Measurements from ENCODE around the gene NOS1AP.

DNA sequence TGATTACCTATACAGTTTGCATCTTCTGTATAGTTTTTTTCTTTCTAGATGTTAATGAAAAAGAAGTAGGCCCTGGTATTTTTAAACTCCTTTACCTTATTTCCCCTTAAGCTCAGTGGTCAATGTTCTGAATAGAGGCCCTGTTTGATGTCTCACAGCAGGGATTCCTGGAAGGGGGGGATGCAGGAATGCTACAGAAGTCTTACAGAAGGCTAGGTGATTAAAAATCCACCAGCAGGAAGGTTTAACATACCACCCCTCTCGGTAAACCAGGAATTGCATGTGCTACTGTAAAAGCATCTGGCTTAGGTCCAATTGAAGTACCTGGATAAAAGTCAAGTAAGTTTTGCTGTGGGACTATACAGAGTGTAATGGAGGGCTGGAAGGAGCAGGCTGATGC, 78.3 kb downstream of the NOS1AP start:
- TF ChIP-seq CTCF (IDR thresholded peaks at IDR 0.05; ENCODE audit: low read depth, low read length) (no peak), POLR2A (IDR thresholded peaks at IDR 0.05; ENCODE audit: extremely low read depth, insufficient read length) (no peak), MYC (IDR thresholded peaks at IDR 0.05; ENCODE audit: low read depth, low read length) (no peak)
- TF ChIP-seq, protein P1, sequence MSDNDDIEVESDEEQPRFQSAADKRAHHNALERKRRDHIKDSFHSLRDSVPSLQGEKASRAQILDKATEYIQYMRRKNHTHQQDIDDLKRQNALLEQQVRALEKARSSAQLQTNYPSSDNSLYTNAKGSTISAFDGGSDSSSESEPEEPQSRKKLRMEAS (IDR thresholded peaks at IDR 0.05; ENCODE audit: low read depth, low read length), result no peak
